HG02642 (cell line): Measurements from ENCODE around the gene CERT1.

Experiments used
- ATAC-seq: cut with Tn5 transposase; IDR thresholded peaks from one replicate; pipeline ENCODE4 v1.9.1; 2021; ENCODE audit warnings: mild to moderate bottlenecking; ENCODE audit not compliant: unreplicated experiment, poor library complexity

The CERT1 gene

DNA sequence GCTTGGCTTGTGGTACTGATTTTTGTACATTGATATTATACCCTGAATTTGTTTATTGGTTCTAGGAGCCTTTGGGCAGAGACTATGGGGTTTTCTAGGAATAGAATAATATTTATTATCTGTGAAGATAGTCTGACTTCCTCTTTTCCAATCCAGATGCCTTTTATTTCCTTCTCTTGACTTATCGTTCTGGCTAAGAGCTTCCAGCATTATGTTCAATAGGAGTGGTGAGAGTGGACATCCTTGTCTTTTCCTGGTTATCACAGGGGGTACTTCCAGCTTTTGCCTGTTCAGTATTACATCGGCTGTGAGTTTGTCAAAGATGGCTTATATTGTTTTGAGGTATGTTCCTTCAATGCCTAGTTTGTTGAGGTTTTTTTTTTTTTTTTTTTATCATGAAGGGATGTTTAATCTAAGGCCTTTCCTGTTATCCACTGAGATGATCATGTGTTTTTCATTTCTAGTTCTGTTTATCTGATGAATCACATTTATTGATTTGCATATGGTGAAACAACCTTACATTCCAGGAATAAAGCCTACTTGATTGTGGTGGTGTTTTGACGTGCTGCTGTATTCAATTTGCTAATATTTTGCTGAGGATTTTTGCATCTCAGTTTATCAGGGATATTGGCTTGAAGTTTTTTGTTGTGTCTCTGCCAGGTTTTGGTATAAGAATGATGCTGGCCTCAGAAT is 77.5 kb downstream of the CERT1 start:
- ATAC-seq: no peak

GRCh38 chr5:75414241-75414640 is 97.2 kb downstream of the CERT1 start:
- ATAC-seq: no peak

DNA sequence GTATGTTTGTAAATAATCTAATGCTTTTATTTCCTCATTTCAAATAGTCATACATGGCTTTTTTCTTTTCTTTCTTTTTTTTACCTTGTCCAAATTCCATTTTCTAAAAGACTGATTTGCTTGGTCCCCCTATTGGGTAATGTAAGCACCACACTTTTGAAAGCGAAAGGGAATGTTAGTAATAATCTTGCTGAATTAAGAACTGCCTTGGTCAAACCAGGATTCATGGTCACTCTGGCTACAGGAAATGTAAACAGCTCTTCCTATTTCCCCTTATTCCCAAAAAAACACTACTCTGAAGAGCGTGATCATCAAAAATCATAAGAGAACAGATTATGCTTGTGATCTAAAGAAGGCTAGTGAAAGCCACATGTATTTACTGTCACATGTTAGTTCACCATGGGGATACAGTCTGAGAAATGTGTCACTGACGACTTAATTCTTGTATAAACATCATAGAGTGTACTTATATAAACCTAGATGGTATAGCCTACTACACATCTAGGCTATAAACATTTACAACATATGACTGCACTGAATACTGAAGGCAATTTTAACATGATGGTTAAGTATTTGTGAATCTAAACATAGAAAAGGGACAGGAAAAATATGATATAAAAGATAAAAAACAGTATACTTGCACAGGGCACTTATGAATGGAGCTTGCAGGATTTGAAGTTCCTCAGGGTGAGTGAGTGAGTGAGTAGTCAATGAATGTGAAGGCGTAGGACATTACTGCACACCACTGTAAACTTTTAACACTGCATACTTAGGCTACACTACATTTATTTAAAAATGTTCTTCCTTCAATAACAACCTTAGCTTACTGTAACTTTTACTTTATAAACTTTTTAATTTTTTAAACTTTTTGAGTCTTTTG is 99.1 kb downstream of the CERT1 start:
- no peak for ATAC-seq

- no peak for ATAC-seq
These were observed 106.1 kb downstream of the CERT1 start for GRCh38 chr5:75405296-75405695.

- ATAC-seq: no peak
These were observed 116.2 kb downstream of the CERT1 start for GRCh38 chr5:75395277-75395676.

GRCh38 chr5:75389430-75389829 is 122.0 kb downstream of the CERT1 start:
- ATAC-seq: no peak

- ATAC-seq: no peak
These were observed 123.6 kb downstream of the CERT1 start for GRCh38 chr5:75387806-75388205.

- ATAC-seq: no peak
These were observed 127.2 kb downstream of the CERT1 start for GRCh38 chr5:75384218-75384617.

GRCh38 chr5:75381456-75381855 is 130.0 kb downstream of the CERT1 start:
- no peak for ATAC-seq

DNA sequence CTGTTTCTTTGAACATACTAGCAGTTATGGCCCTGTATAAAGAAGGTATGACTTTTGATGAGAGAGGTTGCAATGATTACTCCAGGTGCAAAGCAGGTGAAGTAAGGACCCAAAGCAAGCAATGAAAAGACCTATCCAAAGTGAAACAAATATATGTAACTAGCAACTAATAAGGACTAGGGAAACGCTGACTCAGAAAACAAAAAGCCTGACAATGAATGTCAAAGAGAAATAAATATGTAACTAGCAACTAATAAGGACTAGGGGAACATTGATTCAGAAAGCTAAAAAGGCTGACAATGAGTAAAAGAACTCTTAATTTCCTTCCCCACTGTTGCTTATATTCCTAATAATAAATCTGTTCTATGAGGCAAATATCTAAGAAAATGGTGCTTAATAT is 131.3 kb downstream of the CERT1 start:
- no peak for ATAC-seq

- ATAC-seq: no peak
These were observed 136.0 kb downstream of the CERT1 start for GRCh38 chr5:75375414-75375813.

DNA sequence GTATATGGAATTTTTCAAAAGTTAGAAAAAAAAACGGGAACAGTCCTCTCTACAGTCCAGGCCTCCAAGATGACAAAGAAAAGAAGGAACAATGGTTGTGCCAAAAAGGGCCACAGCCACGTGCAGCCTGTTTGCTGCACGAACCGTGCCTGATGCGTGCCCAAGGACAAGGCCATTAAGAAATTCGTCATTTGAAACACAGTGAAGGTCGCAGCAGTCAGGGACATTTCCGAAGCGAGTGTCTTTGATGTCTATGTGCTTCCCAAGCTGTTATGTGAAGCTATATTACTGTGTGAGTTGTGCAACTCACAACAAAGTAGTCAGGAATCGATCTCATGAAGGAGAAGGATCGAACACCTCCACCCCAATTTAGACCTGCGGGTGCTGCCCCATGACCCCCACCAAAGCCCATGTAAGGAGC is 137.0 kb downstream of the CERT1 start:
- no peak for ATAC-seq

- no peak for ATAC-seq
These were observed 137.6 kb downstream of the CERT1 start for GRCh38 chr5:75373862-75374261.

GRCh38 chr5:75368391-75368790 is 143.0 kb downstream of the CERT1 start:
- no peak for ATAC-seq

GRCh38 chr5:75367401-75367800 is 144.0 kb downstream of the CERT1 start:
- ATAC-seq: no peak

- peak; percentile 67 for ATAC-seq
These were observed 144.6 kb downstream of the CERT1 start for GRCh38 chr5:75366787-75367186.

DNA sequence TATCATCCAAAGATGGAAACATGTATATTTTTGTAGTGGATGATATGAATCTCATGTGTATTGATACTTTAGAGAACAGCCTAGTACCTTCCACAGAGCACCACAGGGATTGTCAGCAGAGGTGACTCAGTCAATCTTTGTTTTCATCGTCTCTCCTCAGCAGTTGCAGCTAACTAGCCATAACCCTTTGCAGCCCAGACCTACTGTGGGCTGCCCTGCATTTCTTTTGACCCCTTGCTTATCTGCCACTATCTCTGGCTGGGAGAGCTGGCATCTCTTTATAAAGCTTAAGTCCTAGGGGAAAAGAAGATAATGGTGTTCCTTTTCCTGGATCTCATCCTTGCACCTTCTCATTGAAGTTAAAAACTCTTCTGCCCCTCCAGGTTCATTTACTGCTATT is 145.7 kb downstream of the CERT1 start:
- ATAC-seq: no peak

- no peak for ATAC-seq
These were observed 146.7 kb downstream of the CERT1 start for GRCh38 chr5:75364571-75365280.

DNA sequence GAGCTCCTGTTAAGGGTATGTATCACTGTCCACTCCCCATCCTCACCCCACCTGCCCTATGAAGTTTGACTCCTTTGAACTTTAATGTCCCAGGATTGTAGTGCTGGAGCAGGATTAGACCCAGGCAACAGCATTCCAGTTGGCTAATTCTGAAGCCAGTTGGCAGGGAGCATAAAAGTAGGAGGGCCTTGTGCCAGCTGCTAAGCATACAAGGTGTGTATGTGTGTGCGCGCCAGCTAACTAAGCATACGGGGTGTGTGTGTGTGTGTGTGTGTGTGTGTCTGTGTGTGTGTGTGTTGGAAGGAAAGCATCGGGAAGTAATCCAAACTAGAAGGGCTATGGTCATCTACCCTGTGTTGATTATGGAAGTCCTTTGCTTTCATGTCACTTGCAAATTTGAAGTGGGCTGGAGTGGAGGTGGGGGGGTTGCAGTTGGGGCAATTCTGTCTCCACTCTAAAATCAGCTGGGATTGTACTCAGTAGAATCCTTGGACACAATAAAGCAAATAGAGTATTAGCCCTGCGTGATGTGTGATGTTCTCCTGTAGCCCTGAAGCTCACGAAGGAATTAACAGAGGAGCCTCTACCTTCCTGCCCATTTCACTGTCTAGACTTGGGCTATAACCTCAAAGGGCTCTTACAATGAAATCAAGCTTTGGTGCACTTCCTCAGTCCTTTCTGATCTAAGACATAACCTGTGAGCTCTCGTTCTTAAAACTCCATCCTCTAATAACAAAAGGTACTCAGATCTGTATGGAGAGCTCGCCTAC is 147.5 kb downstream of the CERT1 start:
- no peak for ATAC-seq

- no peak for ATAC-seq
These were observed 148.3 kb downstream of the CERT1 start for GRCh38 chr5:75363111-75363510.
